Neural progenitor cell (in vitro differentiated cells): ENCODE measurements around the gene CUTC. TPM values are rescaled to one million over a fixed set of nuclear protein-coding genes. Genes with fewer than 3 reads are reported as not detected.

Experiments used
- DNase-seq: peaks from one replicate; pipeline ENCODE4 v3.0.0-alpha.2; 2016; ENCODE audit warnings: low spot score
- H2AFZ ChIP-seq: fragments of 200-600 bp; sonication (generic); replicated peaks from 2 replicates; pipeline ENCODE4 v1.6.1; 2016; ENCODE audit warnings: antibody characterized with exemption
- H3F3A ChIP-seq: fragments of 200-600 bp; sonication (generic); 2 replicates; pipeline ENCODE4 v1.6.1; 2016; ENCODE audit warnings: antibody characterized with exemption, low read depth
- H3K27ac ChIP-seq: fragments of 200-600 bp; sonication (generic); 2 replicates; pipeline ENCODE4 v1.5.1; 2016; ENCODE audit warnings: mild to moderate bottlenecking
- H3K27me3 ChIP-seq: fragments of 200-600 bp; sonication (generic); 2 replicates; pipeline ENCODE4 v1.6.1; 2016; ENCODE audit warnings: mild to moderate bottlenecking, moderate library complexity
- H3K36me3 ChIP-seq: fragments of 200-600 bp; sonication (generic); 2 replicates; pipeline ENCODE4 v1.5.1; 2016
- H3K4me1 ChIP-seq: fragments of 200-600 bp; sonication (generic); 2 replicates; pipeline ENCODE4 v1.6.1; 2016; ENCODE audit warnings: mixed run types
- H3K4me2 ChIP-seq: fragments of 200-600 bp; sonication (generic); 2 replicates; pipeline ENCODE4 v1.6.1; 2016
- H3K4me3 ChIP-seq: fragments of 200-600 bp; sonication (generic); 2 replicates; pipeline ENCODE4 v1.5.1; 2016
- H3K79me2 ChIP-seq: fragments of 200-600 bp; sonication (generic); 2 replicates; pipeline ENCODE4 v1.6.1; 2016; ENCODE audit warnings: low read depth
- H3K9ac ChIP-seq: fragments of 200-600 bp; sonication (generic); 2 replicates; pipeline ENCODE4 v1.6.1; 2016
- H3K9me3 ChIP-seq: fragments of 200-600 bp; sonication (generic); 2 replicates; pipeline ENCODE4 v1.5.1; 2016; ENCODE audit warnings: low read depth
- H4K20me1 ChIP-seq: fragments of 200-600 bp; sonication (generic); 2 replicates; pipeline ENCODE4 v1.6.1; 2016; ENCODE audit warnings: low read depth
- H3K27ac Mint-ChIP-seq: 3 replicates; pipeline ENCODE4 v1.8.0; 2021; ENCODE audit warnings: mixed read lengths
- H3K27me3 Mint-ChIP-seq: 2 replicates; pipeline ENCODE4 v1.8.0; 2022; ENCODE audit warnings: low read depth, mild to moderate bottlenecking, inconsistent platforms, moderate library complexity, mixed read lengths; ENCODE audit not compliant: insufficient read depth
- H3K36me3 Mint-ChIP-seq: 3 replicates; pipeline ENCODE4 v1.8.0; 2021; ENCODE audit warnings: mixed read lengths
- H3K4me1 Mint-ChIP-seq: 3 replicates; pipeline ENCODE4 v1.8.0; 2021; ENCODE audit warnings: mixed read lengths
- H3K4me3 Mint-ChIP-seq: 3 replicates; pipeline ENCODE4 v1.8.0; 2021; ENCODE audit warnings: mild to moderate bottlenecking, moderate library complexity, mixed read lengths
- H3K9me3 Mint-ChIP-seq: 3 replicates; pipeline ENCODE4 v1.8.0; 2020; ENCODE audit warnings: mixed read lengths
- EZH2 ChIP-seq: fragments of 200-600 bp; sonication (generic); IDR thresholded peaks from 2 replicates; pipeline ENCODE4 v1.6.1; 2017; ENCODE audit warnings: antibody characterized with exemption, mild to moderate bottlenecking, moderate library complexity
- EZH2phosphoT487 ChIP-seq: fragments of 200-600 bp; sonication (generic); IDR thresholded peaks from 2 replicates; pipeline ENCODE4 v1.6.1; 2017; ENCODE audit warnings: antibody characterized with exemption
- total RNA-seq: library from RNA; depleted of rRNA; stranded (reverse); fragments of >200 nt; gene quantifications from 2 replicates; pipeline ENCODE4 v1.2.3, GENCODE V29; 2015; ENCODE audit warnings: low replicate concordance
- TF ChIP-seq, protein P1 (sequence below): fragments of 200-600 bp; sonication (generic); IDR thresholded peaks from 2 replicates; pipeline ENCODE4 v1.5.1; 2017; ENCODE audit warnings: antibody characterized with exemption, mild to moderate bottlenecking

Gene CUTC
- total RNA-seq, 1 donor from 2014 or later = 36.1 TPM

DNA sequence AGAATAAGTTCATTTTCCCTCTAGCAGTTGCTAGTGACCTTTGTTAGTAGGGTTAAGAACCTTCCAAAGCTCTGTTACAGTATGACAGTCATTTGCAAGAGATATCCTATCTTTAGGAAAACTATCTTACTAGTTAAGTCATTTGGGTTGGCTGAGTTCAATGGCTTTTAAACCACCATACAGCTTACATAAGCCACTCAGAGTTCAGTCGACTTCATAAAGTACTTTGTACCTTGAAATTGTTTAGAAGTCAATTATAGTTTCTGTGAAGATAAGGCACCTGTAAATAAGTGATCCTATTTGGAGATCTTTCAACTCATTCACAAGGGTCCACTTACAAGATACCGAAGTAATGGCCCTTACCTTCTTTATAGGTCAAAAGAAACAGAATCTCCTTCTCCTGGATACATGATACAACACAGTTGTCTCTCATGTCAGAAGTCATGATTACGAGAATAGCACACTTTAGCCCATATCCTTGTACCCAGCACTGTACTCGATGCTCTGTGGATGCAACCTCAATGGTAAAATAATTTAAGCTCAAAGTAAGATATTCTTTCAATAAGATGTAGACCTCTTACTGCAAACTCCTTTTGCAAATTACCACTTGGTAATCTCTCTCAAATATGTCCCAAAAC, 38.5 kb downstream of the CUTC start:
- Histone ChIP-seq H3F3A (no peaks in the 10 kb centered on the region), H2AFZ (no peak overlapping the region), H3K9me3 (no peaks in the 10 kb centered on the region), H3K4me1 (peaks cover 6% of the 10 kb centered on the region), H3K9ac (no peak overlapping the region), H3K36me3 (no peaks in the 10 kb centered on the region), H3K4me2 (no peak overlapping the region), H3K27me3 (no peaks in the 10 kb centered on the region), H4K20me1 (no peaks in the 10 kb centered on the region), H3K27ac (no peak overlapping the region), H3K4me3 (no peak overlapping the region), H3K79me2 (no peaks in the 10 kb centered on the region)
- Mint-ChIP-seq H3K36me3 (no peaks in the 10 kb centered on the region), H3K9me3 (no peaks in the 10 kb centered on the region), H3K4me3 (no peak overlapping the region), H3K27me3 (no peaks in the 10 kb centered on the region), H3K4me1 (peaks cover 14% of the 10 kb centered on the region), H3K27ac (no peak overlapping the region)
- DNase-seq = no peak
- TF ChIP-seq, protein P1, sequence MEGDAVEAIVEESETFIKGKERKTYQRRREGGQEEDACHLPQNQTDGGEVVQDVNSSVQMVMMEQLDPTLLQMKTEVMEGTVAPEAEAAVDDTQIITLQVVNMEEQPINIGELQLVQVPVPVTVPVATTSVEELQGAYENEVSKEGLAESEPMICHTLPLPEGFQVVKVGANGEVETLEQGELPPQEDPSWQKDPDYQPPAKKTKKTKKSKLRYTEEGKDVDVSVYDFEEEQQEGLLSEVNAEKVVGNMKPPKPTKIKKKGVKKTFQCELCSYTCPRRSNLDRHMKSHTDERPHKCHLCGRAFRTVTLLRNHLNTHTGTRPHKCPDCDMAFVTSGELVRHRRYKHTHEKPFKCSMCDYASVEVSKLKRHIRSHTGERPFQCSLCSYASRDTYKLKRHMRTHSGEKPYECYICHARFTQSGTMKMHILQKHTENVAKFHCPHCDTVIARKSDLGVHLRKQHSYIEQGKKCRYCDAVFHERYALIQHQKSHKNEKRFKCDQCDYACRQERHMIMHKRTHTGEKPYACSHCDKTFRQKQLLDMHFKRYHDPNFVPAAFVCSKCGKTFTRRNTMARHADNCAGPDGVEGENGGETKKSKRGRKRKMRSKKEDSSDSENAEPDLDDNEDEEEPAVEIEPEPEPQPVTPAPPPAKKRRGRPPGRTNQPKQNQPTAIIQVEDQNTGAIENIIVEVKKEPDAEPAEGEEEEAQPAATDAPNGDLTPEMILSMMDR = no peak
- TF ChIP-seq EZH2phosphoT487 (no peak), EZH2 (no peak)

DNA sequence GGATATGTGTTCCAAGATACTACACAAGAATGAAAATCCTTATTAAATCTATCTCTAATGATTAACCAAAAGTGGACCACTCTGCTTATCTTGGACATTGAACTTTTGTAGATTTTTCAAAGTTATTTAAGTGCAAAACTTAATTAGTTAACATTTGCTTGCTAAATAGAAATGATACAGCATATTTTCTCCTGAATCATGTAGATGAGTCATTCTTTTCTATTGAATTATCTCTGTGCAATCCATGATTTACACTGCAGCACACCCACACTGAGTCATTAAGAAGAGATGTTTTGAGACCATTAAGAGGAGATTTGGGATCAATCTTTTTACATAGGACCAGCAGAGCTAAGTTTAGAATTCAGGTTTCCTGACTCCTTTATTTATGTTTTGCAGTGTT, 43.8 kb downstream of the CUTC start:
- Mint-ChIP-seq H3K4me3 (no peak overlapping the region), H3K27ac (no peak overlapping the region)
- no peak overlapping the region for H3K9ac ChIP-seq

GRCh38 chr10:99777918-99778714, 46.1 kb downstream of the CUTC start:
- no peak for TF ChIP-seq EZH2phosphoT487
- TF ChIP-seq, protein P1 = no peak
- no peak for TF ChIP-seq EZH2
- H3K27ac Mint-ChIP-seq = no peak overlapping the region
- DNase-seq = peak; percentile 36
- no peaks in the 10 kb centered on the region for H3F3A ChIP-seq
- peaks cover 10% of the 10 kb centered on the region for H3K4me1 ChIP-seq
- no peaks in the 10 kb centered on the region for H3K27me3 ChIP-seq
- no peaks in the 10 kb centered on the region for H3K9me3 ChIP-seq
- no peak overlapping the region for H3K9ac ChIP-seq
- H3K27me3 Mint-ChIP-seq = no peaks in the 10 kb centered on the region
- H3K4me3 Mint-ChIP-seq = no peak overlapping the region
- no peaks in the 10 kb centered on the region for H4K20me1 ChIP-seq
- H3K9me3 Mint-ChIP-seq = no peaks in the 10 kb centered on the region
- H3K4me2 ChIP-seq = no peak overlapping the region
- no peaks in the 10 kb centered on the region for H3K36me3 Mint-ChIP-seq
- H3K4me1 Mint-ChIP-seq = peaks cover 9% of the 10 kb centered on the region
- H3K79me2 ChIP-seq = no peaks in the 10 kb centered on the region
- H3K36me3 ChIP-seq = no peaks in the 10 kb centered on the region
- no peak overlapping the region for H3K4me3 ChIP-seq
- H3K27ac ChIP-seq = no peak overlapping the region
- H2AFZ ChIP-seq = no peak overlapping the region

More for the DNA sequence above, 43.8 kb downstream of the CUTC start:
- H3K9me3 Mint-ChIP-seq = no peaks in the 10 kb centered on the region
- TF ChIP-seq EZH2 = no peak
- TF ChIP-seq, protein P1 = no peak
- no peak for TF ChIP-seq EZH2phosphoT487
- Histone ChIP-seq H3K36me3 (no peaks in the 10 kb centered on the region), H3K27ac (no peak overlapping the region), H3K79me2 (no peaks in the 10 kb centered on the region), H3K9me3 (no peaks in the 10 kb centered on the region), H3K4me3 (no peak overlapping the region), H3F3A (no peaks in the 10 kb centered on the region), H4K20me1 (no peaks in the 10 kb centered on the region), H3K27me3 (no peaks in the 10 kb centered on the region), H2AFZ (no peak overlapping the region), H3K4me1 (peaks cover 10% of the 10 kb centered on the region), H3K4me2 (no peak overlapping the region)
- no peaks in the 10 kb centered on the region for H3K36me3 Mint-ChIP-seq
- no peaks in the 10 kb centered on the region for H3K27me3 Mint-ChIP-seq
- no peak for DNase-seq
- peaks cover 9% of the 10 kb centered on the region for H3K4me1 Mint-ChIP-seq
